H9 (cell line): ENCODE measurements around the gene PES1. TPM values are rescaled to one million over a fixed set of nuclear protein-coding genes. Genes with fewer than 3 reads are reported as not detected.

Experiments used
- DNase-seq: peaks from one replicate; pipeline ENCODE4 v3.0.0-alpha.2; 2017
- H2AFZ ChIP-seq: one replicate; pipeline ENCODE4 v1.6.1; 2013; ENCODE audit warnings: mild to moderate bottlenecking, low read length, control low read depth, moderate library complexity
- H2AK5ac ChIP-seq: 2 replicates; pipeline ENCODE4 v1.6.1; 2013; ENCODE audit warnings: low read length, control low read depth, mixed read lengths; ENCODE audit not compliant: insufficient read length
- H2BK120ac ChIP-seq: one replicate; pipeline ENCODE4 v1.6.1; 2013; ENCODE audit warnings: low read depth, mild to moderate bottlenecking, low read length, control low read depth, inconsistent platforms; ENCODE audit not compliant: poor library complexity, severe bottlenecking
- H2BK12ac ChIP-seq: 2 replicates; pipeline ENCODE4 v1.6.1; 2013; ENCODE audit warnings: low read length, control low read depth, mixed read lengths, low read depth; ENCODE audit not compliant: insufficient read length
- H2BK15ac ChIP-seq: 2 replicates; pipeline ENCODE4 v1.6.1; 2013; ENCODE audit warnings: low read depth, low read length, control low read depth
- H2BK20ac ChIP-seq: one replicate; pipeline ENCODE4 v1.6.1; 2013; ENCODE audit warnings: low read depth, mild to moderate bottlenecking, low read length, control low read depth, inconsistent platforms; ENCODE audit not compliant: poor library complexity, severe bottlenecking
- H2BK5ac ChIP-seq: 2 replicates; pipeline ENCODE4 v1.6.1; 2013; ENCODE audit warnings: low read length, control low read depth, mixed read lengths; ENCODE audit not compliant: insufficient read length
- H3K14ac ChIP-seq: 2 replicates; pipeline ENCODE4 v1.6.1; 2013; ENCODE audit warnings: low read length, control low read depth; ENCODE audit not compliant: insufficient read depth
- H3K18ac ChIP-seq: 2 replicates; pipeline ENCODE4 v1.6.1; 2013; ENCODE audit warnings: low read depth, mild to moderate bottlenecking, mixed read lengths, low read length, control low read depth; ENCODE audit not compliant: insufficient read length
- H3K23ac ChIP-seq: 2 replicates; pipeline ENCODE4 v1.6.1; 2013; ENCODE audit warnings: low read length, control low read depth, mixed read lengths, low read depth; ENCODE audit not compliant: insufficient read length
- H3K23me2 ChIP-seq: 2 replicates; pipeline ENCODE4 v1.6.1; 2013; ENCODE audit warnings: low read depth, mild to moderate bottlenecking, mixed read lengths, low read length, control low read depth; ENCODE audit not compliant: insufficient read length, poor library complexity, severe bottlenecking
- H3K27ac ChIP-seq: 2 replicates; pipeline ENCODE4 v1.5.1; 2013; ENCODE audit warnings: low read length, control low read depth, mixed read lengths, low read depth; ENCODE audit not compliant: insufficient read length
- H3K27me3 ChIP-seq: 2 replicates; pipeline ENCODE4 v1.6.1; 2013; ENCODE audit warnings: low read length, control low read depth, inconsistent platforms; ENCODE audit not compliant: insufficient read depth
- H3K4ac ChIP-seq: 2 replicates; pipeline ENCODE4 v1.6.1; 2013; ENCODE audit warnings: low read depth, mild to moderate bottlenecking, control low read depth, inconsistent platforms, low read length, moderate library complexity
- H3K4me1 ChIP-seq: 2 replicates; pipeline ENCODE4 v1.6.1; 2013; ENCODE audit warnings: low read length, control low read depth, inconsistent platforms; ENCODE audit not compliant: insufficient read depth
- H3K4me2 ChIP-seq: 2 replicates; pipeline ENCODE4 v1.6.1; 2013; ENCODE audit warnings: low read length, control low read depth, mixed read lengths; ENCODE audit not compliant: insufficient read length, insufficient read depth
- H3K56ac ChIP-seq: 2 replicates; pipeline ENCODE4 v1.6.1; 2013; ENCODE audit warnings: low read depth, mild to moderate bottlenecking, mixed read lengths, low read length, control low read depth; ENCODE audit not compliant: insufficient read length
- H3K79me1 ChIP-seq: 2 replicates; pipeline ENCODE4 v1.6.1; 2013; ENCODE audit warnings: low read depth, mild to moderate bottlenecking, moderate library complexity, low read length, control low read depth, inconsistent platforms; ENCODE audit not compliant: insufficient read depth, poor library complexity, severe bottlenecking
- H3K79me2 ChIP-seq: 2 replicates; pipeline ENCODE4 v1.6.1; 2013; ENCODE audit warnings: low read length, control low read depth, inconsistent platforms; ENCODE audit not compliant: insufficient read depth
- H3K9ac ChIP-seq: 2 replicates; pipeline ENCODE4 v1.6.1; 2013; ENCODE audit warnings: low read length, control low read depth, mixed read lengths; ENCODE audit not compliant: insufficient read length; ENCODE audit errors: extremely low read depth
- H3K9me3 ChIP-seq: one replicate; pipeline ENCODE4 v1.6.1; 2013; ENCODE audit warnings: low read depth, low read length, inconsistent platforms; ENCODE audit not compliant: control insufficient read depth
- H3T11ph ChIP-seq: one replicate; pipeline ENCODE4 v1.6.1; 2013; ENCODE audit warnings: mild to moderate bottlenecking, low read length, control low read depth, inconsistent platforms
- H4K20me1 ChIP-seq: one replicate; pipeline ENCODE4 v1.6.1; 2013; ENCODE audit not compliant: control insufficient read depth, insufficient read length, insufficient read depth
- H4K5ac ChIP-seq: 2 replicates; pipeline ENCODE4 v1.6.1; 2013; ENCODE audit warnings: low read depth, mild to moderate bottlenecking, mixed read lengths, low read length, control low read depth; ENCODE audit not compliant: insufficient read length
- H4K8ac ChIP-seq: replicated peaks from 2 replicates; pipeline ENCODE4 v1.6.1; 2013; ENCODE audit warnings: low read length, control low read depth, mixed read lengths, low read depth; ENCODE audit not compliant: insufficient read length
- H4K91ac ChIP-seq: 2 replicates; pipeline ENCODE4 v1.6.1; 2013; ENCODE audit warnings: low read depth, mild to moderate bottlenecking, moderate library complexity, mixed read lengths, low read length, control low read depth; ENCODE audit not compliant: insufficient read length
- H3K27ac Mint-ChIP-seq, 3 experiments: 2 replicates in 2 of 3; 3 replicates in 1 of 3; pipeline ENCODE4 v1.8.0; 2020 to 2021; ENCODE audit warnings: mixed read lengths in 3 of 3, mild to moderate bottlenecking in 1 of 3, moderate library complexity in 1 of 3
- H3K27me3 Mint-ChIP-seq: 2 replicates; pipeline ENCODE4 v1.8.0; 2021; ENCODE audit warnings: low read depth, mild to moderate bottlenecking, moderate library complexity, mixed read lengths
- H3K36me3 Mint-ChIP-seq, 3 experiments: 2 replicates in 2 of 3; 3 replicates in 1 of 3; pipeline ENCODE4 v1.8.0; 2020 to 2021; ENCODE audit warnings: low read depth in 3 of 3, mixed read lengths in 3 of 3; ENCODE audit not compliant: insufficient read depth in 1 of 3
- H3K4me1 Mint-ChIP-seq, 2 experiments: 2 replicates each; pipeline ENCODE4 v1.8.0; 2020; ENCODE audit warnings: mixed read lengths in 2 of 2
- H3K4me3 Mint-ChIP-seq, 2 experiments: 2 replicates in 1 of 2; 3 replicates in 1 of 2; pipeline ENCODE4 v1.8.0; 2020 to 2021; ENCODE audit warnings: mild to moderate bottlenecking in 2 of 2, mixed read lengths in 2 of 2, moderate library complexity in 1 of 2
- H3K9me3 Mint-ChIP-seq, 2 experiments: 2 replicates in 1 of 2; 3 replicates in 1 of 2; pipeline ENCODE4 v1.8.0; 2020; ENCODE audit warnings: mild to moderate bottlenecking in 2 of 2, mixed read lengths in 2 of 2, moderate library complexity in 1 of 2
- CTCF ChIP-seq: fragments of 200-600 bp; sonication (generic); conservative IDR thresholded peaks from 3 replicates; pipeline ENCODE4 v1.8.0; 2021; ENCODE audit warnings: antibody characterized with exemption, mild to moderate bottlenecking
- WGBS: extraction: QIAGEN DNeasy Blood & Tissue Kit; methylation state at CpG from one replicate; pipeline ENCODE4 v1.1.7; 2013; ENCODE audit warnings: missing lambda C conversion rate, low lambda C conversion rate, mixed read lengths; ENCODE audit not compliant: insufficient read length; ENCODE audit errors: extremely low coverage; 5-methylcytosine and 5-hydroxymethylcytosine counted together
- total RNA-seq: library from RNA; stranded (reverse); gene quantifications from 2 replicates; pipeline ENCODE4 v1.2.1, GENCODE V29; 2021

Gene PES1
- total RNA-seq, 1 experiment from 2014 or later = 133 TPM

- H2BK120ac ChIP-seq = no peak overlapping the region
- peak overlapping the region; percentile 73 for H3K4me2 ChIP-seq
- H2AFZ ChIP-seq = no peak overlapping the region
- H4K91ac ChIP-seq = no peak overlapping the region
- no peak overlapping the region for H3K23ac ChIP-seq
- no peak overlapping the region for H3K18ac ChIP-seq
- H3K27me3 Mint-ChIP-seq = peaks cover 7% of the 10 kb centered on the region
- no peaks in the 10 kb centered on the region for H3K79me2 ChIP-seq
- no peaks in the 10 kb centered on the region for H3K4me1 ChIP-seq
- no peak overlapping the region for H3K56ac ChIP-seq
- H3K9me3 Mint-ChIP-seq = no peaks in the 10 kb centered on the region
- H2BK5ac ChIP-seq = no peak overlapping the region
- H3K23me2 ChIP-seq = peaks cover 7% of the 10 kb centered on the region
- DNase-seq = no peak
- H3K36me3 Mint-ChIP-seq = peaks cover 13 to 26% (median 20%) of the 10 kb centered on the region in 3 experiments; a peak in 6 of 7 replicates
- no CpG with 5 or more reads among the region's 12 CpGs for WGBS
- no peak overlapping the region for H3K27ac Mint-ChIP-seq
- H4K8ac ChIP-seq = no peak overlapping the region
- H2BK20ac ChIP-seq = no peak overlapping the region
- no peak overlapping the region for H3K27ac ChIP-seq
- H3K9me3 ChIP-seq = no peaks in the 10 kb centered on the region
- no peaks in the 10 kb centered on the region for H3K27me3 ChIP-seq
- no peak for TF ChIP-seq CTCF
- H4K5ac ChIP-seq = no peak overlapping the region
- H2BK15ac ChIP-seq = no peak overlapping the region
- peak overlapping the region; percentile 17 to 75; a peak in 3 of 5 replicates for H3K4me3 Mint-ChIP-seq
- H3K79me1 ChIP-seq = no peaks in the 10 kb centered on the region
- H3K14ac ChIP-seq = no peak overlapping the region; the same call in 1 of the 2 replicates
- peaks cover 16 to 27% of the 10 kb centered on the region in 2 experiments for H3K4me1 Mint-ChIP-seq
- peaks cover 5% of the 10 kb centered on the region for H4K20me1 ChIP-seq
- no peak overlapping the region for H2AK5ac ChIP-seq
- no peak overlapping the region for H3K4ac ChIP-seq
- H3T11ph ChIP-seq = no peak overlapping the region
- no peak overlapping the region for H3K9ac ChIP-seq
- no peak overlapping the region for H2BK12ac ChIP-seq
These were observed 18.7 kb downstream of the PES1 start for GRCh38 chr22:30572840-30573593.
